Raji (cell line): ENCODE measurements around the gene CFAP43.
A peak's percentile ranks its signal among the peaks of the same experiment; 100 is the strongest.

Experiments used
- POLR2A ChIP-seq: IDR thresholded peaks from 2 replicates; pipeline ENCODE4 v1.6.1; 2011; ENCODE audit warnings: low read depth, low read length, control low read depth; ENCODE audit not compliant: insufficient read depth

The CFAP43 gene

GRCh38 chr10:104262055-104262454 is 29.9 kb upstream of the CFAP43 start:
- no peak for TF ChIP-seq POLR2A

DNA sequence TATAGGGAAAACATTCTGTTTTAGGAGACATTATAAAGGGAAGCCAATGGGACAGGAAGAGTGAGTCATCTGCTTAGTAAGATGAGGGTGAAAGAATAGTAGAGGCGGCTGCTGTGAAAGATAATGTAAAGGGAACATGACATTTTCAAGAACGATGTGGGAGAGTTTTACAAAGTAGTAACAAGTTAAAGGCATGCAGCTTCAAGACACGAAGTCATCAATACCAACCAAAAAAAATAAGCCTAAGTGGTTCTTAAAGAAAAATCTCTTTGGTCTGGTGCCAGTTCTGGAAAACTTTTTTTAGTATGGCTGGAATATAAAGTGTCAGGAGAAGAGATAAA is 28.6 kb upstream of the CFAP43 start:
- TF ChIP-seq POLR2A: no peak

- TF ChIP-seq POLR2A: no peak
Measured at GRCh38 chr10:104259999-104260774, 28.0 kb upstream of the CFAP43 start.

DNA sequence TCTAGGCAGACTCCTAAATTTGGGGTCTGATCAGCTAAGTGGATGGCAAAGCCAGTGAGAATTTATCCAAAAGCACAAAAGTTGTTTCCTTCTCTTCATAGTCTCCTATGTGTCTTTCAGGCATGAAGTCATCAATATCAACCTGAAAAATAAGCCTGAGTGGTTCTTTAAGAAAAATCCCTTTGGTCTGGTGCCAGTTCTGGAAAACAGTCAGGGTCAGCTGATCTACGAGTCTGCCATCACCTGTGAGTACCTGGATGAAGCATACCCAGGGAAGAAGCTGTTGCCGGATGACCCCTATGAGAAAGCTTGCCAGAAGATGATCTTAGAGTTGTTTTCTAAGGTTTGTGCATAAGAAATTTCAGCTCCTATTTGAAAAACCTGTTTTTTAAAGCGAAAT is 27.3 kb upstream of the CFAP43 start:
- TF ChIP-seq POLR2A: no peak

DNA sequence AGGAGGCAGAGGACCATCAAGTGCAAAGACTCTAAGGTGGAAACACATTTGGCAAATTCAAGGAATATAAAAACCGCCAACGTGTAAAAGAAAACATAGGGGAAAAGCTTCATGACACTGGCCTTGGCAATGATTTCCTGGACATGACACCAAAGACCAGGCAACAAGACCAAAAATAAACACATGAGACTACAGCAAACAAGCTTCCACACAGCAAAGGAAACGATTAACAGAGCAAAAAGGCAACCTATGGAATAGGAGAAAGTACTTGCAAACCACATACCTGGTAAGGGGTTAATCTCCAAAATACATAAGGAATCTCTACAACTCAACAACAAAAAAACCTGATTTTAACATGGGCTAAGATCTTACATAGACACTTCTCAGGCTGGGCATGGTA is 26.0 kb upstream of the CFAP43 start:
- no peak for TF ChIP-seq POLR2A

DNA sequence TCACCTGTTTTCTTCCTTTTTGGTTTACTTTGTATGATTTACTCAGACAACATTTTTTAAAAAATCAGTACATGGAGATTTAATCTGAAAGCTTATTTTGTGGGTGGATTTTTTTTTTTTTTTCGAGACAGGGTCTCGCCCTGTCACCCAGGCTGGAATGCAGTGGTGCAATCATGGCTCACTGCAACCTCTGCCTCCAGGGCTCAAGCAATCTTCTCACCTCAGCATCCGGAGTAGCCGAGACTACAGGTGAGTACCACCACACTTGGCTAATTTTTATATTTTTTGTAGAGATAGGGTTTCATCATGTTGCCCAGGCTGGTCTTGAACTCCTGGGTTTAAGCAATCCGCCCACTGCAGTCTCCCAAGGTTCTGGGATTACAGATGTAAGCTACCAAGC is 25.1 kb upstream of the CFAP43 start:
- TF ChIP-seq POLR2A: no peak

DNA sequence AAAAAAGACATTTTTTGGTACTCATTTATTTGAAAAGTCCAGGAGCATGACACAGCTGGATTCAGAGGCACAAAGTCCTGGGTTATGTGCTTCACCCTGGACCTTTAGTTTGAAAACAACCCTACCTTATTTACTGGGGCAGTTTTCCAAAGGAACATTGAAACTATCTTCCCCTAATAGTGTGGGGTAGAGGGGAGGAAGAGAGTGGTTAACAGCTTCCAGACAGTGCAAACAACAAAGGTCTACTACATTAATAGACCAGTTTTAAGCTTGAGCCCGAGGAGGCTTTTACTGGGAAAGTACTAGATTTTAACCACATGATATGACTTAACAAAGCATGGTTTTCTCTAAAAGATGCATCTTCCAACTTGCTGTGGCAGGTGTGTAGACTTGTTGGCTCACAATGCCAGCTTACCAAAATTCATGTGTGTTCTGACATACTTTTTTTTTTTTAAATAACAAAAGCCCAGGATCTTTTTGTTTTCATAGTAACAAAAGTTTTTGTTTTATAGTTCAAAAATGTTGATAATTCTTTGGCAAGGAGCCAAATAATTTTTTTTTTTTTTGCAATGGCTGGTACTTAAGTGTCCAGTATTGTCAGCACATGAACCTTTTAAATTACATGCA is 24.3 kb upstream of the CFAP43 start:
- TF ChIP-seq POLR2A: no peak

- TF ChIP-seq POLR2A: no peak
Measured at GRCh38 chr10:104255311-104255981, 23.3 kb upstream of the CFAP43 start.

GRCh38 chr10:104254493-104255310 is 22.5 kb upstream of the CFAP43 start, which contains the start of gene GSTO1:
GSTO1 (plus strand) TSS chr10:104254892; CDS start chr10:104254929, 37 bp downstream.
- TF ChIP-seq POLR2A: peak; percentile 87

GRCh38 chr10:104253606-104254410 is 21.6 kb upstream of the CFAP43 start:
- TF ChIP-seq POLR2A: no peak

DNA sequence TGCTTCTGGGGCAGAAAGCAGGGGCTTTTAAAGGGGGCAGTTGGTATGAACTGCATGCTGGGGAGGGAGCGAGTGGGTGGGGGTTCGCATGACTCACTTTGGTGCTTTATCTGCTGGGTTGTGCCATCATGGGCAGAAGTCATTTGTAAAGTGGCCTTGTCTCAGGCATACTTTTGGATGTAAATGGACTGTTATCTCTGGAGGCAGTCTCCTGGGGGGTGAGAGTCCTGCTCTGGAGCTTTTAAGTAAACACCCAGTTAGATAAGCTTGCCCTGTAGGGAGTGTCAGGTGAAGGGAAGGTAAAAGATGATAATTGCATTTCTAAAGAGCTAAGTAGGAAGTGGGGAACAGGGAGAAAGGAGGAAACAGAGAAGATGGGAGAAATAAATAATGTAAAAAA is 20.9 kb upstream of the CFAP43 start:
- no peak for TF ChIP-seq POLR2A

DNA sequence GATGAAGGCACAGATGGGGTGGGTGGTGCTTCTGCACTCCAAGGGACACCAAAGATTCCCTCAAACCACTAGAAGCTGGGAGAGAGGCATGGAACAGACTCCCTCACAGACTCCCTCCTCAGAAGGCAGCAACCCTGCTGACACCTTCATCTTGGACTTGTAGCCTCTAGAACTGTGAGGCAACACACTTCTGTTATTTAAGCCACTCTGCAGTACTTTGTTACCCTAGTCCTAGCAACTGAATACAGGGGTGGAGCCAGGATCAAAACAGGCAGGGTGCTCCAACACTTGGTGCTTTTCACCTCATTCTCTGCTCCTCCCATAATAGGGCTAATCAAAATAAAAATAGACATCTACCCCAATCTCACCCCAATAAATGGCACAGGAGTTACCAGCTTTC is 20.2 kb upstream of the CFAP43 start:
- TF ChIP-seq POLR2A: no peak

DNA sequence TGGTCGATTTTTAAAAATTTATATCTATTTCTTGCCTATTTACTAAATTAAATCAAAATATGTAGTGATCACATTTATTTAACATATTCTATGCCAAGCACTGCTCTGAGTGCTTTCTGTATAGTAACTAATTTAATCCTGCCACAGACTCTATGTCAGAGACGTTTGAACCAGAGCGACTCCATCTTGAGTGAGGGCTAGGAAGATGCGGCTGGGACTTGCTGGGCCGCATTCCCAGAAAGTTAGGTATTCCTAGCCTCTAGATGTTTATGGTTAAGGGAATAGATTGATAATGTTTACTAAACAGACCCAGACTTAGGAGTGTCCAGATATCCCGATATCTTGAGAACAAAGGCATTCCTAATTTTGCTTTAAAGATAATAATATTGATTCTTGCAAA is 19.3 kb upstream of the CFAP43 start:
- no peak for TF ChIP-seq POLR2A

GRCh38 chr10:104250371-104250770 is 18.2 kb upstream of the CFAP43 start:
- TF ChIP-seq POLR2A: no peak
